Hematopoietic multipotent progenitor cell (in vitro differentiated cells): Measurements from ENCODE around the gene MYH7. TPM values are rescaled to one million over a fixed set of nuclear protein-coding genes. Genes with fewer than 3 reads are reported as not detected.

ENCODE experiments used
- DNase-seq, 3 donors: peaks; one replicate each; pipeline ENCODE4 v3.0.0-alpha.2; 2011 to 2015; ENCODE audit warnings: low read depth in 2 of 3, low spot score in 2 of 3
- total RNA-seq: library from RNA; depleted of rRNA; stranded (reverse); fragments of >200 nt; gene quantifications from one replicate; pipeline ENCODE4 v1.2.3, GENCODE V29; 2012

The MYH7 gene
- total RNA-seq, result not detected

DNA sequence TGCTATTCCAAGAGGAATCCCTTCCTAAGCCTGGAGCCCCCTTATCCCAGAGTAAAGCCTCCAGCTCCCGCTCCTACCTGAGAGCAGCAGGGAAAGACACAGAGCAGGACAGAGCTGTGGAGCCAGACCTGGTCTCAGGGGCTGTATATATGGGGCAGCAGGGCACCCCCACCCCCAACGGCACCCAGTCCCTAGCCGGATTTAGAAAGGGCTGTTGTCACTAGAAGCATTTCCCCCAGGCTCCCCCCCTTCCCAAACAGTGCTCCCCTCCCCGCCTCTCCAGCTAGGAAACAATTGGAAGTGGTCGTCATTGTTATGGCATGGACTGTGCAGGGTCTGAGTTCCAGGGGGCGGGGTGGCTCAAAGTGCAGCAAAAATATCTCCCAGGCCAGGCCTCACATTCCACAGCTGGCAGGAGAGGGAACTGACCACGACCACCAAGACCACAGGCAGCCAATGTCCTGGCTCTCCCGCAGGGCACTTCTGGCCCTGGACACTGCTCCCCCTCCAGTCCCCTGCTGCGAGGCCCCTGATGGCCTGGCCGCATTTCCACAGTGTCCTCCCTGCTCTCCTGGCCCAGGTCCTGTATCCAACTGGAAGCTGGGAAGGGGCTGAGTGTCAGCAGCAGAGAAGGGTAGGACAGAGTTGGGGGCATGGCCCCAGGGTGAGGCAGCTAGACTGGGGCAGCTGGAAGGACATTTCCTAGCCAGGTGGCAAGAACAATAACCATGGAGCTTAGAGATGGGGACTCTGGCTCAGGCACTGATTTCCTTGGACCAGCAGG is at the start of gene MYH7:
MYH7 (minus strand) TSS at position 118 of the 784 bp plus-strand sequence. CDS start 1,928 bp downstream, outside the sequence.
- no peak for DNase-seq

DNA sequence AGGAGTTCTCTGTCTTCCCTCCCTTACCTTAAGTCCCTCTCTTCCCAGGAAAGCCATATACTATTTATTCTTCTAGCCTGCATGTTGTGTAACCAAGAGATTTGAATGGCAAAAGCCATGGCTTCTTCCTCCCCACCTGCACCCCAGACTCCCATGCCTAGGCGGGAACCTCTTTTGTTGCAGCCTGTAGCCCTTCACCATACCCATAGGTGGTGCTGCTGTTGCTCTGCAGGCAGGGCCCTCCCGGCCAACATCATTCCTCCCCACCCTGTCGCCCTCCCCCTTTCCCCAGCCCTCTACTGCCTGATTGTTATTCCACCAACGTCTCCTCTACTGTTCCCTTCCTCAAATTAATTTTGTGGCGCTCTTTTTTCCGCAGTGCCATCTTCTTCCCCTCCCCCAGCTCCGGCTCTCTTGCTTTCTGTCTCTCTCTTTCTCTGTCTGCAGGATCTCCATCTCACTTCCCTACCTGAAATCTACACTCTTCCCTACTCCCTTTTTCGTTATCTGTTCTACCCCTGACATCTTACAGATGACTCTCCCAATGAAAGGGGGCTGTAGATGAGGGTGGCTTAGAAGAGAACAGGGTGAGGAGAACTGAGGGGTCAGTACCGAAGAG is 47.9 kb upstream of the MYH7 start:
- peak in 2 of 3 donors; percentile 18 to 23 for DNase-seq

DNA sequence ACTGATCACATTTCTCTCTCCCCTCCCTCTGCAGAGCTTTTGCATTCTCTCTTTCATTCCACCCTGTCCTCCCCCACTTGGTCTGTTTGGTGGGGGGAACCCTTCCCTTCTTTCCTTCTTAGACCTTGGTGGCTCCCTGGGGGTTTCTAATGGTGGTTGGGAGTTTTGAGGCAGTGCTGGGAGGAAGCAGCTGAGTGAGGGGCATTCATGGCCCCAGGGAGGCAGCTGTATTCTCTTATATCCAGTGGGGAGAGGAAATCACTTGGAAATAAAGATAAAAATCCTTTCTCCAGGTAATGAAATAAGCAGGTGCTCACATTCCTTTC is 47.3 kb upstream of the MYH7 start:
- no peak for DNase-seq

DNA sequence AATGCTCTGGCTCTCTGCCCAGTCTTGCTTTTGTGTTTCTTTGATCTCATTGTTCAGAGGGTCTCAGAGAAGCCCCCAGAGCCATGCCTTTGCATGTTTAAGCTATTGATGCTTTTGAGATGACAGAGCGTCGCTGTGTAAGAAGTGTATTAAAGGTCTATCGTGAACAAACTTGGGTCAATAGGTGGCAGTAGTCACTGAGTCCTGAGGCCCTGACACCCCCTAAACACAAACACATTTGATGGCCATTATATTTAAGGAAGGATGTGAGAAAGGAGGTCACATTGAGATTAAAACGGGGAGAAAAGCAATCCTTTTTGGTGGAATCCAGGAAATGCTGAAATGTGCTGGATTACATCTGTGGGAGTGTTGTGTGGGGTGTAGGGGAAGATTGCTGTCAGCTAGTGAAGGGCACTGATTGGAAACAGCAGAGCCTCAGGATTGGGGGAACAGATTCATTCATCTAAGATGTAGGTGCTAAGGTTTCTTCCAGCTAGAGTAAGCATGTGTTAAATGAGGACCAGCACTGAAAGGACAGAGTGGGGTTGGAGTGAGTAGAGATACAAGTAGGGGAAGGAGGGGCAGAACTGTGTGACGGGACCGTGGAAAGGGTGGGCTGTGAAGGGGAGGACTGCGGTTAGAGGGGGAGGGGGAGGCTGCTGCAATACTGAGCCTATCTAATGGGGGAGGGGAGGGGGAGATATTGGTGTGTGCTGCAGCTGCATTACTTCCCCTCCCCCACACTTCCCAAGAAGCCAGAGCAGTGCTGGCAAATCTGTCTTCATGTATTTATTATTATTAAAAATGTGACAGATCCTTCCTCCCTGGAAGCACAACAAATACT is 46.7 kb upstream of the MYH7 start:
- no peak for DNase-seq

DNA sequence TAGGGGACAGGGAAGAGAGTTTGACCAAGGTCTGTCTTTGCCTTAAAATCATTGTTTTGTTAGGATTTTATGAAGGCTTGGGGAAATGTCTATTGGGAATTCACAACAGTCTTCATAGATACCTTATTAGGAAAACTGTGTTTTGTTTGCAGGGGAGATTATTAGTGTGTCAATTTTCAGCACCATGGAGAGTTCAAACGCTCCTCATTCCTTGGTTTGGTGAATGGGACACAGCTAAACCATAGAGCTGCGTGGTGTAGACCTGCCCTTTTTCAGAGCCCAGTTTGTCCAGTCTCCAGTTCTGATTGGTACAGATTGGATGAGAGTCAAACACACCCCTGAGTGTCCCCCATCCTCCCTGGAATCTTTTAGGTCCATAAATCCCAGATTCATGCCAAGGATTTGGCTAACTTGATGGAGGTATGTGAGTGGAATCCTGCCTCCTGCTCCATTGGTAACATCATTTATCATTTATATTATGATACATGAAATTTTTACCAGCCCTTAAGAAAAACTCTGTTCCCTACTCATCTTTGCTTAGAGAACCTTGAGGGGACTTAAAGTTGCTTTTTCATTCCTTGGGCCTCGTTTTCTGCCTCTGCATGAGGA is 46.0 kb upstream of the MYH7 start:
- no peak for DNase-seq

DNA sequence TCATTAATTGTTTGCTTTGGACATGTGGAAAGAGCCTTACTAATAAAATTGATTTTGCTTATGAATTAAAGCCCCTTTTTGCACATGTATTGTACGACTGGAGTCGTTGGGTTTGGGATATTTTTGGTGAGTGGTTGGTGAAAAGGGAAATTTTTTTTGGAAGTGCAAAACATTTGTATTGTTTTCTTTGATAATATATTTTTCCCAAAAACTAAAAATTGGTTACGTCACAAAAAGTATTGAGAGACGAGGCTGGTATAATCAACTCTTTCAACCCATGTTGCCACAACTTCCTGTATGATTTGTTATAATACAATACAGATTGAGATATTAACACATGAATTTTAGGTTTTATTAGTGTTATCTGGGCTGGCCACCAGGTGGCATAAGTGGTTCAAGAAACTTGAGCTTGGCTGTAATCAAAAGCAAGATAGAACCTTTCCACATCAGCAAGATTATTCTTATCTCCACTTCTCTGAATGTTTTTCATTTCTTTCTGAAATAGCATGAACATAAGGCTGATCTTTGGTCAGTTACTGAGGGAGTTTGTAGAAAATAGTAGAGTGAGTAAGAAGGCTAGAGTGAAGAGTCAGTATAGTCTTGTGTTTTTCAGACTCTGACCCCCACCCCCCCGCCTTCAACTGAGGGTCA is 42.8 kb upstream of the MYH7 start:
- DNase-seq, result peak; percentile 29 to 88 (median 66)

DNA sequence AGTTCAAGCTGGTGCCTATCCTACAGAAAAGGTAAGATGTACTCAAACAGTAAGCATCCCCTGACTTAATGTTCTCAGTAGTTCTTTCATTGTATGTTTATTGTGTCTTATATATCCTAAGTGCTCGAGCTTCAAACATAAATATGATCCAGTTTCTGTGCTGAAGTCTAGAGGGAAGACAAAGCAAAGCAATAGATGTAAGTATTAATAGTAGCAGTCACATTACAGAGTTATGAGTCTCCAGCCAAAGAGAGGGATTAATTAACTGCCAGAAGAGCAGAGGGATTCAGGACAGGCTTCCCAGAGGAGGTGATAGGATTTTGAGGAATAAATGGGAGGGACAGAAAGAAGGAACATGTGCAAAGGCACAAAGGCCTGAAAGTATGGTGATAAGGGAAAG is 35.5 kb upstream of the MYH7 start:
- no peak for DNase-seq

DNA sequence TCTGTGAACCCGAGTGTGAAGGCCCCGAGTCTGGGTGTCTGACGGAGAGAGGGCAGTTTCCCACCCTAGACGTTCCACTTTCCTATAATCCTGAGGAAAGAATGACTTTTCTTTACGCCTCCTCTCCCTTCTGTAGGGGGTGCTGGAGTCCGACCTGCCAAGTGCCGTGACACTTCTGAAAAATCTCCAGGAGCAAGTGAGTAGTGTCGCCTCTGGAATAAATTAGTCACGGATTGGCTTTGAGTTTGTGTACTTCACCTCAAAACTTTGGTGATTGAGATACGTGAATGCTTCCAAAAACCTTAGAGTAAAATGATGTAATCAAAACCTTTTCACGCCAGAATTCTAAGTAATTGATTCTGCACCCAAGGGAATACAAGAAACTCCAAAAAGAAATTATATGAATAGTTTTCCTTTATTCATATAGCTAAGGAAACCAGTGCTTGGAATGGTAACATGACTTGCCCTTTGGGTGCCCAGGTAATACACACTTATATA is 34.5 kb upstream of the MYH7 start:
- no peak for DNase-seq

DNA sequence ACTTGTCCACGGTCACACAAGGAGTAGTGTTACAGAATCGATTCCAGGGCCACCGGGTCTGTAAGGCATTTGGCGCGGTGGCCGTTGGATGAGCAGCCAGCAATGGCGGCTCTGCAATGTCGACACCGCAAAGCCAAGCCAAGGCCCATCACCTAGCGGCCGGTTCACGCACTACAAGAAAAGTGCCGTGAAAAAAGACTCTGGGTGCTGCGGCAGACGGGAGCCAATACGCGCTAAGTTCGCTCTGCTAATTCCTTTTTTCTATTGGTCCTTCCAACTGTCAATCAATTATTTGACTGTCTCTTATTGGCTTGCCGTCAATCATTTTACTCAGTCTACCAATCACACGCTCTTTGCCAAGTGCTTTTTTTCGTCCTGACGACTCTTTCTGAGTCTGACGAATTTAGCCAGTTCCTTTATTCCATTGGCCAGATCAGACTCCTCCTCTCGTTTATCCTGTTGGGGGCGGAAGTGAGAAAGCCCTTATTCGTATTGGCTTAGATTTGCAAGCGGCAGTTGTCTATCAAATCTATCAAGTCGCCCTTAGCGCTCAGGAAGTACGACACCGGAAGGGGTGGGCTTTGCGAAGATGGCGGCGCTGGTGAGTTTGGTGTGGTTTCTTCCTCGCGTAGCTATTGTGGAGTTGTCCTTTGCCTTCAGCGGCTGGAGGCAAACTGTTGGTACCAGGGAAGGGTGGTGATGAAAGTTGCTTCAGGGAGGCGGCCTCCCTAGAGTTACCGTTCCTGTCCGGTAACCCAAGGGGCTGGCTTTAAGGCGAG is 33.9 kb upstream of the MYH7 start, which contains the start of gene NGDN:
NGDN (plus strand) TSS at position 577 of the 779 bp plus-strand sequence; CDS start at position 590, 13 bp downstream.
- peak; percentile 85 to 100 (median 99) for DNase-seq

DNA sequence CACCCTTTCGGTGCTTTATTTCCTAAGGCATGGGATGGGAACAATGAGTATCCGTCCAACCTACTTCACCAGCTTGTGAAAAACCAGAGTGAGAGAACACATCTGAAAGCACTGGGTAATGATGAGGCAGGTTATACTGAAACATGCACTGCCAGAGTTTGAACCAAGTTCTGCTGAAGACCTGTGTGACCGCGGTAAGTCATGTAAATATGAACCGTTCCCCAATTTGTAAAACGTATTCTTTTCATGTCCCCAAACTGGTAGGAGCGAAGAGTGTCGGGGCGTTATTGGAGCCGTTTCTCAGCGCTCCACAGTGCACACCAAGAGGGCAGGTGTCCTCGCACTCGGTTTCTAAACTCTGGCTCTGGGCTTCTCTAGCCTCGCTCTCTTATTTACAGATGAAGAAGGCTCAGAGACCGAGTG is 33.3 kb upstream of the MYH7 start:
- no peak for DNase-seq

DNA sequence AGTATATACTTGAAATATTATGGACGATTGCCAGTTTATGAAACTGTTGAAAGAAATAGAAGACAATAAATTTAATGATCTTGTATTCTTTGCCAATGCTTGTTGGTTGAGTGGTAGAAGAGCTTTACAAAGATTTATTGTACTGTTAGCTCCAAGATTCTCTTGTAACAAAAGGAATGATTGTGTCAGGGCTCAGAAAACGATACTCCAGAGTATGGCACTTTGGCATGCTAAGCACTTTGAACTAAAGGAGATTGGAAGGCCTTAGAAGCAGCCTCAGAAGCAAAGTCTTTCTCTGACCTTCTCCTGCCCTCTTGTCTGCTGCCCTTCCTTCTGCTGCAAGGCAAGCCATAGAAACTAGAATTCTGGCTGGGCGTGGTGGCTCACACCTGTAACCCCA is 29.8 kb upstream of the MYH7 start:
- no peak for DNase-seq

DNA sequence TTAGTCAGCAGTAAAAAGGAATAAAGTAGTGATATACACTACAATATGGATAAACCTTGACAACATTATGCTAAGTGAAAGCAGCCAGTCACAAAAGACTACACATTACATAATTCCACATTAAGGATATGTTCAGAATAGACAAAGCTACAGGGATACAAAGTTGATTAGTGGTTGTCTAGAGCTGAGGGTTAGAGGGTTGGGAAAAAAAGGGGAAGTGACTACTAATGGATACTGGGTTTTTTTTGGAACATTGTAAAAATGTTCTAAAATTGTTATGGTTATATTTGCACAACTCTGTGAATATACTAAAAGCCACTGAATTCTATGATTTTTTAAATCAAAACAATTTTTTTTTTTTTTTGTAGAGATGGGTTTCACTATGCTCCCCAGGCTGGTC is 29.2 kb upstream of the MYH7 start:
- DNase-seq, result no peak

DNA sequence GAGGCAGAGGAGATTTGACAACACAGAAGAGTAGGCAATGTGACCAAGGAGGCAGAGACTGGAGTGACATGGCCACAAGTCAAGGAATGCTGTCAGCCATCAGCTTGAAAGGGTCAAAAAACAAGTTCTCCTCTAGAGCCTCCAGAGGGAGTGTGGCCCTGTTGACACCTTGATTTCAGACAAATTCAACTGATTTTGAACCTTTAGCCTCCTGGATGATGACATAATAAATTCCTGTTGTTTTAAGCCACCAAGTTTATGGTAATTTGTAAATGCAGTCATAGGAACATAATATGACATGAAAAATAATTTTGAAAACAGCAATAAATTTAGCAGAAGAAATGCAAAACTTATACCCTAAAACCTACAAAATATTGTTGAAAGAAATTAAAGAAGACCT is 25.5 kb upstream of the MYH7 start:
- DNase-seq, result no peak

DNA sequence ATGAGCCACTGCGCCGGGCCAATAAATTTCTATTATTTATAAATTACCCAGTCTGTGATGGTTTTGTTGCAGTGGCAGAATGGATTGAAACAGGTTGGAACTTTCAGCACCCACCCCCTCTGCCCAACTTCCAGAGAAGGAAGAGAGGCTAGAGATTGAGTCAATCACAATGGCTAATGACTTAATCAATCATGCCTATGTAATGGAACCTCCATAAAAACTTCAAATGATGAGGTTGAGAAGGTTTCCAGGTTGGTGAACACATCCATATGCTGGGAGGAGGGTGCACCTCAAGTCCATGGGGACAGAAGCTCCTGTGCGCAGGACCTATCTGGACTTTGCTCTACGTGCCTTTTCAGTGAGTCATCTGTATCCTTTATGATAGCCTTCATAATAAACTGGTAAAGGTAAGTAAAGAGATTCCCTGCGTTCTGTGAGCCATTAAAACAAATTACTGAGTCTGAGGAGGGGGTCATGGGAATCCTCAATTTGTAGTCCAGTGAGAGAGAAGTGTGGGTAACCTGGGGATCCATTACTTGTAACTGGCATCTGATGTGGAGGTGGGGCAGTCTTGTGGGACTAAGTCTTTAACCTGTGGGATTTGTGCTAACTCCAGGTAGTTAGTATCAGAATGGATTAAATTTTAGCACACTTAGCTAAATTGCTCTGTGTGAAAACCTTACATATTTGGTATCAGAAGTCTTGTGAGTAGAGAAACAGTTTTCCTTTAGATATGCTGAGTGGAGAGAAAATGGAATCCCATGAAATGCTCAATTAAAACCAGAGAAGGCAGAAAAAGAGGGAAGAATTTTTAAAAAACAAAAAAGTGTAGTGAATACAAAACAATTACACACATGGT is 22.4 kb upstream of the MYH7 start:
- no peak for DNase-seq

DNA sequence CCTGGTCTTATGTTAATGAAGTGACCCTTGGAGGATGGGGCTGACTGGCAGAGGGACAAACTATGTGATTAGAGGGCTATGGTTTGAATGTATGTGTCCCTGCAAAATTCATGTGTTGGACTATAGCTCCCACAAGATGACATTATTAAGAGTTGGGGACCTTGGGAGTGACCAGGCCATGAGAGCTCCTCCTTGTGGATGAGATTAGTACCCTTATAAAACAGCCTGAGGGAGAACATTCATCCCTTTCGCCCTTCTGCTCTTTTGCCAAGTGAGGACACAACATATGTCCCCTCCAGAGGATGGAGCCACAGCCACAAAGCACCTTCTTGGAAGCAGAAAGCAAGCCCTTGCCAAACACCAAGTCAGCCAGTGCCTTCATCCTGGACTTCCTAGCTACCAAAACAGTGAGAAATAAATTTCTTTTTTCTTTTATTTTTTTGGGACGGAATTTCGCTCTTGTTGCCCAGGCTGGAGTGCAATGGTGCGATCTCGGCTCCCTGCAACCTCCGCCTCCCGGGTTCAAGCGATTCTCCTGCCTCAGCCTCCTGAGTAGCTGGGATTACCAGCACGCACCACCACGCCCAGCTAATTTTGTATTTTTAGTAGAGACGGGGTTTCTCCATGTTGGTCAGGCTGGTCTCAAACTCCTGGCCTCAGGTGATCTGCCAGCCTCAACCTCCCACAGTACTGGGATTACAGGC is 21.6 kb upstream of the MYH7 start:
- DNase-seq, result peak in 1 of 3 donors; percentile 17

DNA sequence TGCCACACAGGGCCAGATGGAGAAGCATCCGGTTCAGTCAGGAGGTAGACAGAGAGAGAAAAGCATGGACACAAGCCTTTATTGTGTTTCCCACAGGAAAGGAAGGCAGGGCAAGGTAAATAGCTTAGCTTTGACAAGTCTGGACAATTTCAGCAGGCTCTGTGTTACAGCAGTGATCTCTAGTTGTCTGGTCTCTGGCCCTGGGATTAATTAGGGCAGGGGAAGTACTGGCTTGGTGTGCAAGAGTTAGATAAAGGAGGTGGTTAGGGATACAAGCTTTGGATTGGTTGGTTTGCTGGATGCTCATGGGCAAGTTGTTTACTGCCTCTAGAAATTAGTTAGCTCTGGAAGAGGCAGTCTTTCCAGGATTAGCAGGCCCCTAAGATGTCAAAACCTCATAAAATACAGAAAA is 19.0 kb upstream of the MYH7 start:
- DNase-seq, result peak in 2 of 3 donors; percentile 45 to 74

DNA sequence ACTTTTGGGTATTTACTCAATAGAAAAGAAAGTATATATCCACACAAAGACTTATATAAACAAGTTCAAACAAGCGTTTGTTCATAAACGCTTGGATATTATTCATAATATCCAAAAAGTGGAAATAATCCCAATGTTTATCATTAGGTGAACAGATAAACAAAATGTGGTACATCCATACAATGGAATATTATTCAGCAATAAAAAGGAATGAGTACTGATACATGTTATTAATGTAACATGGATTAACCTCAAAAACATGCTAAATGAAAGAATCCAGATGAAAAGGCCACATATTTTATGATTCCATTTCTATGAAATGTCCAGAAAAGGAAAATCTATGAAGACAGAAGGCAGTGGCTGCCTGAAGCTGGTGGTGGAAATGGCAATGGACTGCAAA is 16.8 kb upstream of the MYH7 start:
- no peak for DNase-seq

DNA sequence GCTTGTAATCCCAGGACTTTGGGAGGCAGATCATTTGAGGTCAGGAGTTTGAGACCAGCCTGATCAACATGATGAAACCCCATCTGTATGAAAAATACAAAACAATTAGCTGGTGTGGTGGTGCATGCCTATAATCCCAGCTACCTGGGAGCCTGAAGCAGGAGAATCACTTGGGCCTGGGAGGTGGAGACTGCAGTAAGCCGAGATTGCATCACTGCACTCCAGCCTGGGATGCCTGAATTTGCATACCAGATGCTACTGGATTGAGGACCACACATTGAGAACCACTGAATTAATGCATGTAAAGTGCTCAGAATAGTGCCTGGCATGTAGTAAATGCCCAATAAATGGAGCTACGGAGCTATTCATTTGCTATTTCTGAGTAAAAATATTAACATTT is 14.9 kb upstream of the MYH7 start:
- no peak for DNase-seq
